GM21515 (cell line): ENCODE results near the gene SHC4.
"Not testable (repeated sequence)": the region's sequence is repeated elsewhere in the genome, so short reads cannot be mapped to it uniquely, and the experiment has no call there.

Source experiments
- ATAC-seq: cut with Tn5 transposase; IDR thresholded peaks from one replicate; pipeline ENCODE4 v1.9.1; 2021; ENCODE audit not compliant: unreplicated experiment

SHC4 gene

DNA sequence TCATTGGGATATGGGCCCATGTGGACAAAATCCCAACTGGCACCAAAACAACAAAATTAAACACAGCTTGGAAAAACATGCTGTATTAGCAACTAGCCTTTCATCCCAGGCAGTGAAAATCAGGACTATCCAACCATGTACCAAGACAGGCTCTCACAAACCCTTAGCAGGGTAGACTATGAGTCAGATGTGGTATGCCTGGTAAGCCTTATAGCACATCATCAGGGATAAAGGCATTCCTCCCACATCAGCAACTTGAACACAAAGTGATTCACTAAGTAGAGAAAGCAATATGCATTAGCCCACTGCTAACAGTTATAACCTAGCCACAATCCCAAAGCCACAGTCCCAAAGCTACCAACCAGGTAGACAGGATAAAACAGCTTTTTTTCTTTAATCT, 160.9 kb downstream of the SHC4 start:
- ATAC-seq: no peak

DNA sequence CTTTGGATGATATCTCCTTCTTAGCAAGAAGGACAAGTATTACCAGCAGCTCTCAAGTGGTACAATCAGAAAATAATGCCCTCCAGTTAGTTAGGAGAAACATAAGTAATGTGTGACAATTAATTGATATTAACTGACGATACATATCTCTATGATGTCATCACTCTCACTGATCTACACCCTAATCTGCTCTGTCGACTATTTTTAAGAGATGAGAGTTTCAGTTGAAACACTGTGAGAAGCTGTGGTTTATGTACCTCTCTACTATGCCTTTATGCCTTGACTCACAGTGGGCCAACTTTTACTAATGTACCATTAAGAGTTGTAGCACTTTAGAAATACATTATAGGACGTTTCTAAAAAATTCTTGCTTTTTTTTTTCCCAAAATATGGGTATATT, 161.5 kb downstream of the SHC4 start:
- no peak for ATAC-seq

DNA sequence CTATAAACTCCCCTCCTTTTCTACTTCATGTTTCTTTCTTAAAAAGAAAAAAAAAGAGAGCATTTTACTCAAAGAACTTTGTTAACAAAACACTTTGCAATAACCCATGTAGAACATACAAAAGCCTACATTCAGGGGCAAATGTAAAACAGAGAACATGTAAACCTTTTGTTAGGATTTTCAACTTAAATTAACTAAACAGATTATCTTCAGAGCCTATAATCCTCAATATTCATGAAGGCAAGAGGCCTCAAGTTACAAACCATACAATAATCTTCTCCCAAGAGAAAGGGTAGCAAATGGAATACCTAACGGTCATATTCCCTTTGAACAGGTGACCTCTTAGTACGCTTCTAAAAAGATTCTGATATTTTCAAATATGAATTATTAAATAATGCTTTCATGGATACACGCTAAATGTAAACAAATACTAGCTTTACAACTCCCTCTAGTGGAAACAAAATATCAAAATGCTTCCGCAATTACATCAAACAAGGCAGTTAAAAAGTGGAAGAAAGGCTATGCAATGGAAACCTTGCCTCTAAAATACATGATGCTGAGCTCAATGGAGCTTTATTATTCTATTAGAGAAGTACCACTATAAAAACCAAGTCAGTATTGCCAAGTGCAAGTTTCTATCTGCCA, 162.8 kb downstream of the SHC4 start:
- ATAC-seq: no peak

DNA sequence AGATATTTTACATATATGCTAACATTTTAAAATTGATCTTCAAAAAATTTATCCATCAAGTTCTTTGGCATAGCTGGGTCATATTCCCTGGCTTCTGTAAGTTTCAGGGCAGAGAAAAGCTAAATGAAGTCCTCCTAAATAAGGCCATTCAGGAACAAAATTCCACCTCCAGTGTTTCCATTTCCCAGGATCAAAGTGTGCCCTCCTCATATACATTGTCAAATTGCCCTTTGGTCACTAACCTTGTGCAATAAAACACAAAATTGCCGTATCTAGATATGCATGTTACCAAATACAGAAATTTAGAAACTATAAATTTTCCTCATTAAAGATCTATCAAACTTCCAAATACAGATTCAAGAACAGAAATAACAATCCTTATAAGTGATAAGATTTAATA, 163.5 kb downstream of the SHC4 start:
- no peak for ATAC-seq

DNA sequence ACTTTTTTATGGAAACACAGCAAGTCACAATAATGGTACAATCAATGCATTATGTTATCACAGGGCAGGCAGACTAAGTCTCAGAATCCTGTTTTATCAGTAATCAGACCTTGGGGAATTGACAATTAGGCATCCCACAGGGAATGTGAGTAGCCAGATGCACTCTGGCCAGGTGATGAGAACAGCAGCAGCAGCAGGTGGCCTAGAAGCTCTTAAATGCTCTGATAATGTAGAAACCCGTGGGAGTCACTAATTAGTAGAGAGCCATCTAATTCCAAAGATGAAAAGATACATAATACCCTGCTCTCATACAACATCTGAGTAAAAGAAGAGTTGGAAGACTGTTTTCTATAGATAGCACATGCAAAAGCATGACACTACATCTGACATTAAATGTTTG, 165.4 kb downstream of the SHC4 start:
- no peak for ATAC-seq

DNA sequence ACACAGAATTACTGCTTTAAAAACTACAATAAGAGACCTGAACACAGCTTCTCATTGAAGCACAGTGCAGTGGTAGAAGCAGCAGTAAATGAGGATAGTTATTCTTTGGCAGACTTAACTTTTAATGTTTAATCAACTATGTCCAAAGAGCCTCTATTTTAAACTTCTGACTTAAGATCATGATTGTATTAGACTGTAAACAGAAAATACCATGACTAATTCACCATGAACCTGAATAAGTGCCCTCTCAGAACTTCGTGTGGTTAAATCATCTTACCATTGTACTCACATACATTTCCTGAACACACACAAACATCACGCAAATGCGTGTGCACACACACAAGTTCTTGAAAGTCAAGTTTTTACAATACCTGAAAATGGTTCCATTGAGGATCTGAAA, 166.8 kb downstream of the SHC4 start:
- ATAC-seq: no peak

DNA sequence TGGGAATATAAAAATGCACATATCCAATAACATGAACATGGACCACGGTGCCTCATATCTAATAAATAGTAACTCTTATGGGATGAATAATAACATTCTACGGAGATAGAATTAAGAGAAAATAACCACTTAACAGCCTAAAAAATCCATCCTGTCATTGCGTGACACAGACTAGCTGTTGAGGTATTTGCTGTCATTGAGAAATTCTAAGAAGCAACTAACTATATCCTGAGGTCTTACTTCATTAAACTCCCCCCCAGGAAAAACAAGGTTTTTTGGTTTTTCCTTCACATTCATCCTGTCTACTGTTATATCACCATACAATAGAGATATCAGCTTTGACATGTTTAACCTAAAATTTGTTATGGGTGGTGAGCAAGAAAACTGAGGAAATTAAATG, 167.2 kb downstream of the SHC4 start:
- ATAC-seq: no peak

DNA sequence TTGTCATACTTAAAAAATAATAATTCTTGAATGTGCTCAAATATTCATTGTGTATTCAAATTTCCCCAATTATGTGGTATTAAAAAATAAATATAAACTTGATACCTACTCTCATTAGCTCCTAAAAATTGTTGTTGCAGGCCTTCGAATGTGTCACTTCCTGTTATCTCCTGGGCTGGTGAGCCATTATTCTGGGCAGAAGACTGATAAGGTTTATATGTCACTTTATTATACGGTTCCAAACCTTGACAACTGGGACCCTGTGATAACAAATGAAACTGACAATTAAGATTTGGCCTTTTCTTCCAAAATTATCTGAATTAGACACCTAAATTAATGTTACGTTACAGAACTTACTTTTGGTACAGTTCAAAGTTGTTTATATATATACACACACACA, 167.8 kb downstream of the SHC4 start:
- ATAC-seq: no peak

DNA sequence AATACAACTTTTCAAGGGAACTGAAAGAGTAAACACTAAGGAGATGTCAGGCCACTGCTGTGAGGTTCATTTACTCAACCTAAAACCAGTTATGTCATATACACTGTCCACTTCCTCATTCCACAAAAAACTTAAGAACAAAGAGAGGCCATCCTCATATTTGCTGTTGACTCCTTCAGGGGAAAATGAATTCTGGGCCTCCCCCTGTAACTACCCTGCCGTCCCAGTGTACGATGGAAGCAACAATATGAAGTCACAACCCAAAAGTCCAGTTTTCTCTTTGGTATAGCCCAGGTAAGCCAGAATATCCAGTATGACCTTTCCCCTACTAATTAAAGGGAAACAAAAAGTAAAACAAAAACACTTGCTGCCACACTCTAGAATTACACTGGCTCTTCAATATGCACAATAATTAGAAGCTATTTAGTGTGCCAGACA, 169.0 kb downstream of the SHC4 start:
- ATAC-seq: peak; percentile 86

DNA sequence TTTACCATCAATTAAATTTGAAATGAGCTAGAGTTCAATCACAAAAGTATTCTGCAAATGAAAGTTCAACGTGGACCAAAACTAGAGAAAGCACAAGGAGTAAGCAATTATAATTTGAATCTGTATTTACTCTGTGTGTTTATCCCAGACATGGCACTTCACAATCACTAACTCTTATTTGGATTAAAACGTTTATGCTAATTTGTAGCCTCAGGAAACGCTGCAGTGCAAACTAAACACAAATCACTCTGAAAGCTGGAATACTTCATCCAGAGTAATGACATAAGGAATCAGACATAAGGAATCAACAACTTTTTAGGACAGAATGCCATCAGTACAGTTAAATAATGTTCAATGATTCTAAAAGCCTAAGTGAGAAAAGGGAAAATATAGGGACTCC, 171.3 kb downstream of the SHC4 start:
- no peak for ATAC-seq

DNA sequence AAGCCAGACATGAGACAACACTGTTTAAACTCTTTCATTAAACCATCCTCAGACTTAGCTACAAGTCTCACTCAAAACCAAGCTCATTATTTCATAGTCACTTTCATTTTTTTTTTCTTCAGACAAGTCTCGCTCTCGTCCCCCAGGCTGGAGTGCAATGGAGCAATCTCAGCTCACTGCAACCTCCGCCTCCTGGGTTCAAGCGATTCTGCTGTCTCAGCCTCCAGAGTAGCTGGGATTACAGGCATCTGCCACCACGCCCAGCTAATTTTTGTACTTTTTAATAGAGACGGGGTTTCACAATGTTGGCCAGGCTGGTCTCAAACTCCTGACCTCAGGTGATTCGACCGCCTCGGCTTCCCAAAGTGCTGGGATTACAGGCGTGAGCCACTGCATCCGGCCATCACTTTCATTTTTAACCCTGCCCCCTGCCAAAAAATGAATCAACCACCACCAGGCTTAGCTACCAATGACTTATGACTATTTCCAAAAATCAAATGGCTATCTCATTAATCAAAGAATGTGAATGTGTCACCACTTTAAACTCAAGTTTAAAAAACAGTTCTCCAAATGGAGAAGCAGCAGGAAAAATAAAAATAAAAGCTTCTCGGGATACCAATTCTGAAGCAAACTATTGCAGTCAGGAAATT, 173.1 kb downstream of the SHC4 start:
- ATAC-seq: not testable (repeated sequence)

DNA sequence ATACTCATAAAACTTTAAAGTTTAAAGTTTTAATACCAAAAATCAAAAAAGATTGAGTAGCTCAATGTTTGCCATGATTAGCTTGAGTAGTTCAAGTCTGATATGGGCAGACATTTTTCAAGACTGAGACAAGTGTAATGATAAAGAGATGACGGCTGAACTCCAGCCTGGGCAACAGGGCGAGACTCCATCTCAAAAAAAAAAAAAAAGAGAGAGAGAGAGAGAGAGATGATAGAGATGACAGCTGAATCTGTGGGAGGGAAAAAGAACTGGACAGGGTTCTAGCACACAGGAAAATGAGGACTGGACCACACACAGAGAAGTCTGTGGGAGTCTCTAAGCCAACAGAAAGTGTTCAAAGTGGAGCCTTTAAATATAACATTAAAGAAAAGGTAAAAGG, 178.0 kb downstream of the SHC4 start:
- no peak for ATAC-seq

DNA sequence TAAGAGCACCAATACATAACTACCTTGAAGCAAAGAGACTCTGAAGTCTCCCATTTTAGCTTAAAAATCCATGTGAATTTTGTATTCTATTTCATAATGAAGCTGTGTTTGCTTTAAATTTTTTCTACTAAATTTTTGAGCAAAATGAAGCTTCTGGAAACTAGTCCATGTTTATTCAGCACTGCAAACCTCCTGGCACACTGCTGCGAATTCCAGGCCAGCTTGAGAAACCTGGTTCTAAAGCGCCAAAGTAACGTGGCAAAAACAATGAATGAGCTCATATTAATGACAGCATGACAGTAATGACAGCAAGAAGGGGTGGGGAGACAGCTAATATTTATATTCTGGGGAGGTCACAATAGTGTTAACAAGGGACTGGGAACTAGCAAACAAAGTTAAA, 178.5 kb downstream of the SHC4 start:
- ATAC-seq: no peak

DNA sequence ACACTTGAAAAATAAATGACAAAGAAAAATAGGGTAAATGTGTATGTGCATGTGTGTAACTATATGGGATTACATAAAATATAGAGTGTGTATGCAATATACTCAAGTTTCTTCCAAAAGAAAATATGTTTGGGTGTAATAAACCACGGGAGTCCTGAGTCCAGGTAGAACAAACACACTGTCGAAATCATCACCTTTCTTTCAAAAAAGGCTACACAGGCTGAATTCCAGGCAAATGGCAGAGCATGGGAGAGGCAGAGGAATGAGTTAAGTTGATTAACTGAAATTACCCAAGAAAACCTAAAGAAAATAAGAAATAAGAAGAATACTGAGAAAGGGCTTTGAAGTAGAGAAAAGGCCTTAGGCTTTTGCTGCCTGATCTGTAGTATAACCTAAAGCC, 179.0 kb downstream of the SHC4 start:
- no peak for ATAC-seq

DNA sequence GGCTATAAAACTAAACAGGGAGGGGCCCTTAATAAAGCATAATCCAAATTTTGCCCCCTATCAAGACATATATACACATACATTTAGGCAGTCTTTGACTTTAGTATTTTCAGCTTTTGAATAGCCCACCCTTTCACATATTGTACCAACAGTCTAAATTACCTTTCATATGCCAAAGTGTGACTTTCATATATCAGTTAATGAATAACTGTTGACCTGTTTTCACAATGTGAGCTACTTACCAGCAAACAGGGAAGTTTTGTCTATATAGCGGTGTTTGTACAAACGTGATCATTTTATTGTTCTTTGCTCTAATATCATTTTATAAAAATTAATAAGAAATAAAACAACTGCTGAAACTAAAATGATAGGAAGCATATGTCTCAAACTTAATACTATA, 180.8 kb downstream of the SHC4 start:
- ATAC-seq: no peak

DNA sequence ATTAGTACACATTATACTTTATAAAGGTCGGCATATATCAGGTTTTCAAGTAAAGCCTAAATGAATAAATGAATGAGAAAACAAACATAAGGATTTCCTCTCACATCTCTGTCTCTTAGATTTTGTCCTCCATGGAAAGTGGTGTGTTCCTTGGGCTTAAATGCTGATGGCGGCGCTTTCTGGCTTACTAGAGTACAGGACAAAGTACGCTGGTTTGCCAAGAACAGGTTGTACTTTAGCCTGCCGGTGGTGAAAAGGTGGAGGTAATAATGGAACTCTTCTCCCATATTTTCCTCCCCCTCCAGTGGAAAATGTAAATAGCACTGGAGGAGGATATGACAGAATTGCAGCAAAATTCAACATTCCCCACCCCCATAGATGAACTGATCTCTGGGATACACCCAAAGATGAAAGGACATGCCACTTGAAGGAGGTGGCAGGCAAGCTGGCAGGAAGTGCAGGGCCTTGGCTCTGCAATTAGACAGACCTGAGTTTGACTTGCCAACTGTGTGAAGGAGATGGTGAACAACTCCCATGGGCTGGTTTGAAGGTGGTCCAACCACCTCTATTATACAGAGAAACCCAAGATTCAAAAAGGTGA, 182.1 kb downstream of the SHC4 start:
- ATAC-seq: no peak

DNA sequence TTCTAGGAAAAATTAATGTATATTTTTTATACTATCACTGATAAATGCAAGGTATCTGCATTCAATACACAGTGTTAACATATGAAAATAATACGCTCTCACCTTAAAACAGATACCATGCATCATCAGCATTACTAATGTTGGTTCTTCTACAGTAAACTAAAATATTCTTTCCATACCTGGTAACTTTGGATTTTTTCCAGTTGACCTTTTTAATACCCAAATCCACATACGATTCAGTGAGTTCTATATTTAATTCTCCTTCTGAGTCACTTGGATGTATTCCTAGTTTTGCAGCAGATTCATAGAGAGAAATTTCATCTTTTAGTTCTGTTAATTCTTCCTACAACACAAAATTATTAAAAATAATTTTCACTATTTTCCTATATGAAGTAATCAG, 182.7 kb downstream of the SHC4 start:
- ATAC-seq: no peak

DNA sequence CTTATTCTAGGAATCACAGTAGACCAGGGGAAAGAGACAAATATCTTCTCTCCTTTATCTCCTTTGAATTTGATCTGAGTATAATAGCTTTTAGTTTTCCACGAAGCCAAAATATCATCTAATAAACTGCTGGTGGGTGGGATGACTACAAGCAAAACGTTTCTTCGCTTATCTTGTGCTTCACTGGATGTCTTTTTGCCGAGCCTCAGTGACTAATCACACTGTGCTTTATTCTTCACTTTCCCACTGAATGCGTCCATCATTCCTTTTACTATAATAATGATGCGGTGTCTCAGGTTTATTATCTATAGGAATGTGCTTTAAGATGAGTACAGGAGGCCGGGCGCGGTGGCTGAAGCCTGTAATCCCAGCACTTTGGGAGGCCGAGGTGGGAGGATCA, 185.4 kb downstream of the SHC4 start:
- no peak for ATAC-seq

DNA sequence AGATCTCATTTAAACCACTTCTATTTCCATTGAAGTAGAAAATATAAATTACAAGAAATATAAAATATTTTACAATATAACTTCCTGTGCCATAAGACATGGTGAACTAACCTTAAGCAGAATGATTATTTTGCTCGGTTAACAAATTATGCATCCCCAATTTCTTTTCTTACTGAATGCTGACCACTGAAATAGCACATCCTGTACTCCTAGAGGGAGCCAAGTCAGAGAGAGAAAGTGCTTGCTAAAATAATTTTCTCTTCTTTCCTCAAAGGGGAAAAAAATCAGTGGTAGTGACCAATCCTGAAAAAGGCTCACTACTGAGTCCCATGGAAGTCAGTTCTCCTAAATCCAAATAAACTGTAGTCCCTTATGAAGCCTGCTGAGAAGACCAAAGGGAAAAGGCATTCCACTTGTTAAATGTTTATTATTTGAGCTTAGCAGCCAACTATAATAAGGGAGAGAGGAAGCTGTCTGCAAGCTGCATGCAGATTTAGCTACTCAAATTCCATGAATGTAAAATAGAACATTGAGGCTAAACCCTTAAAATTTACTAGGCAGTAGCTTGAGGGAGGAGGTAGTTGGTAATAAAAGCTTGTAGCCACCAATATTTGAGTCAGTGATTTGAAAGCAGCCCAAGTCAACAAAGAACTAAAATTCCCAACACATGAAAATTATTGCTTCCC, 185.9 kb downstream of the SHC4 start:
- ATAC-seq: no peak

DNA sequence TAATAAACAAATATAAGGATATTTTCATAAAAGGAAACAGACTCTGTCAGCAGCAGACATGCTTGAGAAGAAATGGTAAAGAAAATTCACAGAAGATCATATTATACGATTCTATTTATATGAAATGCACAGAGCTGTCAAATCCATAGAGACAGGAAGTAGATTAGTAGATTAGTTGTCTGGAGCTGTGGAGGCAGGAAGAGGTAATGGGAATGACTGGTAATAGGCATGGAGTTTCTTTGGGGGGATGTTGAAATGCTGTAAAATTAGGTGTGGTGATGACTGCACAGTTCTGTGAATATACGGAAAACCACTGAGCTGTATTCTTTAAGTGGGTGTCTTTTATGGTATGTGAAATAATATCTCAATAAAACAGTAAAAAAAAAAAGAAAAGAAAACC, 188.2 kb downstream of the SHC4 start:
- no peak for ATAC-seq

DNA sequence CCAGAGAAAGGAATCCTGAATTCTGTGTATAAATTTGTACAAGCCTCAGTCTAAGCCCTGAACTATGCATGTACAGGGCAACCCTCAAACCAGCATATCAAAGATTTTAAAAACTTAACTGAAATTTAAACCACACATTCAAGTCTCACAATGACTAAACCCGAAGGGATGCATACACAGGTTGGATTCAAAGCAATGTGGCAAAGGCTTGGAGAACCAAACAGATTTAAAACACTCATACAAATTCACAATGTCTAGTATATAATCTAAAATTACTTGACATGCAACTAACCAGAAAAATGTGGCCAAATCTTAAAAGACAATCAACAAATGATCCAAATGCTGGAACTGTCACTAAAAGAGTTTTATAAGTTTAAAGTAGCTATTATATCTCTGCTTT, 189.2 kb downstream of the SHC4 start:
- ATAC-seq: no peak
